K562 (cell line): ENCODE results near the gene MECR. TPM values are rescaled to one million over a fixed set of nuclear protein-coding genes. Genes with fewer than 3 reads are reported as not detected.

Source experiments
- ATAC-seq: fragments of 200-7000 bp; cut with Tn5 transposase; 3 replicates; pipeline ENCODE4 v1.9.1; 2020; ENCODE audit warnings: moderate library complexity
- BruUV-seq: library from RNA; stranded (reverse); fragments of 400-500 nt; replicated peaks from 2 replicates; lab custom pipeline; 2021; lab: Mats Ljungman, UMichigan
- CTCF ChIA-PET: fragments of 300-600 bp; formaldehyde crosslinking; extraction: SDS; loops from one replicate; lab custom pipeline; 2021; ENCODE audit warnings: low intra/inter-chr PET ratio; lab: Yijun Ruan, JAX
- POLR2A ChIA-PET: fragments of 300-600, 350-650 bp; sonication (Branson Sonifier 250); formaldehyde crosslinking; extraction: SDS; loops from one replicate; lab custom pipeline; 2021; ENCODE audit warnings: antibody characterized with exemption, inconsistent platforms; lab: Yijun Ruan, JAX
- DNase-seq, 4 experiments: peaks; one replicate each; pipeline versions ENCODE4 v3.0.0 to v3.0.0-alpha.2; 2011 to 2018; ENCODE audit warnings: low spot score in 3 of 4, mixed read lengths in 3 of 4; ENCODE audit errors: extremely low read depth in 1 of 4
- FAIRE-seq: peaks from 2 replicates; lab custom pipeline; 2011; peaks lifted over from hg19 to GRCh38; lab: Jason Lieb, UNC
- H2AFZ ChIP-seq: 2 replicates; pipeline ENCODE4 v1.6.0; 2011; ENCODE audit warnings: low read depth, low read length, control low read depth, inconsistent platforms
- H3K27ac ChIP-seq: fragments of 200-600 bp; 3 replicates; pipeline ENCODE4 v1.8.0; 2011; ENCODE audit warnings: low read depth, mild to moderate bottlenecking, control low read depth, inconsistent platforms, low read length, moderate library complexity, mixed read lengths; ENCODE audit errors: extremely low read depth
- H3K27me3 ChIP-seq, 2 experiments: fragments of 300-600 bp in 1 of 2; 2 replicates in 1 of 2; 3 replicates in 1 of 2; pipeline versions ENCODE4 v1.6.0 to v1.8.0; 2011; ENCODE audit warnings: inconsistent platforms in 2 of 2, low read length in 2 of 2, mild to moderate bottlenecking in 1 of 2, mixed read lengths in 1 of 2, moderate library complexity in 1 of 2; ENCODE audit not compliant: control insufficient read depth in 2 of 2, insufficient read depth in 2 of 2
- H3K36me3 ChIP-seq: fragments of 300-600 bp; 3 replicates; pipeline ENCODE4 v1.8.0; 2011; ENCODE audit warnings: mild to moderate bottlenecking, low read length, inconsistent platforms; ENCODE audit not compliant: control insufficient read depth, insufficient read depth
- H3K4me1 ChIP-seq, 2 experiments: fragments of 200-600 bp in 1 of 2; replicated peaks in 1 of 2; 2 replicates in 1 of 2; 3 replicates in 1 of 2; pipeline versions ENCODE4 v1.5.1 to v1.8.0; 2011; ENCODE audit warnings: inconsistent platforms in 2 of 2, low read length in 2 of 2, mild to moderate bottlenecking in 1 of 2, mixed read lengths in 1 of 2, moderate library complexity in 1 of 2; ENCODE audit not compliant: control insufficient read depth in 2 of 2, insufficient read depth in 2 of 2
- H3K4me2 ChIP-seq: 2 replicates; pipeline ENCODE4 v1.6.1; 2011; ENCODE audit warnings: low read length, control low read depth, inconsistent platforms, mixed read lengths; ENCODE audit not compliant: insufficient read depth
- H3K4me3 ChIP-seq: fragments of 200-600 bp; sonication (generic), shearing (Covaris generic); 2 replicates; pipeline ENCODE4 v1.5.1; 2016; ENCODE audit warnings: control low read depth, inconsistent platforms
- H3K79me2 ChIP-seq: fragments of 200-600 bp; 3 replicates; pipeline ENCODE4 v1.8.0; 2011; ENCODE audit warnings: low read length, inconsistent platforms; ENCODE audit not compliant: control insufficient read depth, insufficient read depth
- H3K9ac ChIP-seq, 2 experiments: 2 replicates each; pipeline versions ENCODE4 v1.6.0 to v1.6.1; 2011; ENCODE audit warnings: low read depth in 2 of 2, low read length in 2 of 2, control low read depth in 1 of 2, inconsistent platforms in 1 of 2, mild to moderate bottlenecking in 1 of 2, mixed read lengths in 1 of 2; ENCODE audit not compliant: insufficient read depth in 1 of 2
- H3K9me1 ChIP-seq: one replicate; pipeline ENCODE4 v1.6.0; 2011; ENCODE audit warnings: inconsistent platforms, mild to moderate bottlenecking, low read length, moderate library complexity; ENCODE audit not compliant: control insufficient read depth, insufficient read depth
- H3K9me3 ChIP-seq: replicated peaks from 2 replicates; pipeline ENCODE4 v1.5.1; 2011; ENCODE audit warnings: low read depth, low read length, inconsistent platforms; ENCODE audit not compliant: control insufficient read depth, insufficient read depth
- H4K20me1 ChIP-seq: replicated peaks from 2 replicates; pipeline ENCODE4 v1.6.1; 2011; ENCODE audit warnings: low read length, inconsistent platforms, mixed read lengths; ENCODE audit not compliant: control insufficient read depth, insufficient read depth
- FOXA1 ChIP-seq: fragments of 450-650 bp; IDR thresholded peaks from 2 replicates; pipeline ENCODE4 v1.6.1; 2016; ENCODE audit warnings: mild to moderate bottlenecking, borderline replicate concordance
- MECOM ChIP-seq: fragments of 250-450 bp; sonication (Bioruptor Pico); IDR thresholded peaks from 2 replicates; pipeline ENCODE4 v1.8.0; 2022; ENCODE audit warnings: inconsistent platforms
- SPI1 ChIP-seq: IDR thresholded peaks from 2 replicates; pipeline ENCODE4 v1.6.1; 2011; ENCODE audit warnings: low read depth, low read length, control low read depth, borderline replicate concordance
- SRSF7 ChIP-seq: fragments of 200-400 bp; formaldehyde crosslinking; optimal IDR thresholded peaks from 2 replicates; pipeline ENCODE3; 2017; ENCODE audit warnings: mild to moderate bottlenecking, low read depth, low read length
- TEAD1 ChIP-seq, 2 experiments: fragments of 450-650 bp in 1 of 2; sonication (generic) in 1 of 2; formaldehyde crosslinking; IDR thresholded peaks; 2 replicates each; pipeline versions ENCODE4 v1.4.0 to v1.8.0; 2020 to 2022; ENCODE audit warnings: mild to moderate bottlenecking in 2 of 2, missing genetic modification reagents in 1 of 2
- WGBS: fragments of 100-300 bp; shearing (Covaris generic); methylation state at CpG from one replicate; pipeline ENCODE4 v1.1.6; 2016; ENCODE audit warnings: low coverage, mixed read lengths; ENCODE audit not compliant: insufficient coverage; ENCODE audit errors: missing lambda C conversion rate; 5-methylcytosine and 5-hydroxymethylcytosine counted together
- in situ Hi-C: fragments of 300-500 bp; cut with MboI; formaldehyde crosslinking; loops from 4 replicates; pipeline ENCODE4 v1.15.0; 2018; ENCODE audit warnings: inconsistent platforms, mixed read lengths
- intact Hi-C: fragments of 100-400 bp; cut with micrococcal nuclease; formaldehyde crosslinking; loops from 2 replicates; pipeline ENCODE4 v1.14.2; 2022
- polyA plus RNA-seq, 8 experiments: library from polyadenylated mRNA; depleted of rRNA in 4 of 8; stranded (reverse) in 5 of 8; unstranded in 3 of 8; fragments of >200 nt; fragmentation: Nextera tagmentation in 2 of 8; fragmentation: Illumina TruSeq in 1 of 8; extraction: Ambion mirVana in 2 of 8; extraction: Trizol in 1 of 8; gene quantifications; 2 replicates each; pipeline versions ENCODE4 v1.2.1 to v1.2.3, GENCODE V29; 2011 to 2014; ENCODE audit warnings: inconsistent platforms in 1 of 8, missing spikeins in 1 of 8
- total RNA-seq, 7 experiments: library from RNA; depleted of rRNA in 6 of 7; stranded (reverse); fragments of >200 nt in 6 of 7; fragmentation: Illumina TruSeq in 2 of 7; extraction: Trizol in 2 of 7; gene quantifications; 2 replicates each; pipeline versions ENCODE4 v1.2.1 to v1.2.3, GENCODE V29; 2011 to 2021; ENCODE audit warnings: low replicate concordance in 1 of 7
- TF ChIP-seq, protein P1 (sequence below): sonication (generic); formaldehyde crosslinking; IDR thresholded peaks from 2 replicates; pipeline ENCODE4 v1.8.0; 2023; ENCODE audit warnings: mild to moderate bottlenecking, missing genetic modification reagents
- TF ChIP-seq, protein P2 (sequence below), 2 experiments: IDR thresholded peaks in 1 of 2; conservative IDR thresholded peaks in 1 of 2; 2 replicates each; pipeline ENCODE4 v1.6.1; 2016; ENCODE audit warnings: low read depth in 2 of 2, mild to moderate bottlenecking in 1 of 2, missing compliant biosample characterization in 1 of 2, missing genetic modification characterization in 1 of 2, moderate library complexity in 1 of 2

Gene MECR
- total and polyA plus RNA-seq, 9 of the 15 experiments (the other 6 are each of a cell fraction or from before 2014, with no cell fraction given), result 10.4 to 58.6 (median 42.9) TPM

DNA sequence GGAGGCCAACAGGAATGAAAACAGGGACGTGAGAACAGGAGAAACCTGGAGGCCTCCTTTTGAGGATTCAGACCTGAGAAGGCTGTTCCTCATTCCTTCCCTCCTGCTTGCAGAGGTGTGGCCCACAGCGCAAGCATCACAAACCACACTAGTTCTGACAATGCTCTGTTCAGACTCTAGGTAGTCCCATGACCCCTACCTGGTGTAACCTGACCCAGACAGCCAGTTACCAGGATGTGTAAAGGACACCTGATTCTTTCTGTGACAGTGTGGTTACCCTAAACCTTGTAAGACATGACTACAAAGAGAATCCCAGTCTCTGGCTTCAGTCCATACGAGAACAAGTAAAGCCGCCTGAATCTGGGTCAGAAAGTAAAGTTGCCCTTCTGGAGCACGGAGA, 3.2 kb downstream of the MECR start:
- ChIA-PET CTCF (no interaction called here), POLR2A (no interaction called here)
- H3K4me1 ChIP-seq, result peaks cover 7 to 15% of the 10 kb centered on the region in 2 experiments; a peak in 3 of 5 replicates
- H3K27me3 ChIP-seq, result no peaks in the 10 kb centered on the region
- H3K79me2 ChIP-seq, result peaks cover 45% of the 10 kb centered on the region
- peaks cover 25% of the 10 kb centered on the region; the same call in 1 of the 2 replicates for H4K20me1 ChIP-seq
- H3K9me3 ChIP-seq, result no peaks in the 10 kb centered on the region
- intact Hi-C loops (no loop called here), in situ Hi-C loops (loop anchor here (10.0 kb wide), 1 partner anchor 1477 kb away; no protein-coding TSS in a partner anchor)
- H3K4me3 ChIP-seq, result no peak overlapping the region
- TF ChIP-seq MECOM (CRISPR knock-in tag), result no peak
- TF ChIP-seq SPI1, result 0 out of 2 replicates have a peak, but pooled peaks have one; percentile 4
- H2AFZ ChIP-seq, result no peak overlapping the region
- ATAC-seq (no peak), FAIRE-seq (no peak), DNase-seq (no peak)
- no peak overlapping the region for H3K27ac ChIP-seq
- H3K36me3 ChIP-seq, result peaks cover 44% of the 10 kb centered on the region
- no peak overlapping the region for H3K4me2 ChIP-seq
- peak overlapping the region in 1 of 2 experiments; percentile 14; a peak in 1 of 4 replicates for H3K9ac ChIP-seq
- H3K9me1 ChIP-seq, result no peaks in the 10 kb centered on the region
- 84% methylated on average over 5 of the region's 5 CpGs for WGBS
- no TSS peak for BruUV-seq

- no TSS peak for BruUV-seq
- H3K9ac ChIP-seq, result peak overlapping the region in 1 of 2 experiments; percentile 56; a peak in 1 of 4 replicates
- peaks cover 4 to 11% of the 10 kb centered on the region in 2 experiments; a peak in 3 of 5 replicates for H3K4me1 ChIP-seq
- ChIA-PET POLR2A (no interaction called here), CTCF (no interaction called here)
- in situ Hi-C loops, result loop anchor here (10.0 kb wide), 1 partner anchor 1479 kb away; no protein-coding TSS in a partner anchor
- H2AFZ ChIP-seq, result no peak overlapping the region
- peaks cover 44% of the 10 kb centered on the region for H3K79me2 ChIP-seq
- H3K27ac ChIP-seq, result no peak overlapping the region
- FAIRE-seq, result no peak
- intact Hi-C loops, result no loop called here
- H4K20me1 ChIP-seq, result peaks cover 25% of the 10 kb centered on the region; the same call in 1 of the 2 replicates
- DNase-seq, result no peak
- no peaks in the 10 kb centered on the region for H3K27me3 ChIP-seq
- no peak overlapping the region for H3K4me2 ChIP-seq
- 76% methylated on average over 4 of the region's 4 CpGs for WGBS
- ATAC-seq, result no peak
- no peaks in the 10 kb centered on the region for H3K9me1 ChIP-seq
- peaks cover 60% of the 10 kb centered on the region for H3K36me3 ChIP-seq
- no peaks in the 10 kb centered on the region for H3K9me3 ChIP-seq
- no peak overlapping the region for H3K4me3 ChIP-seq
- TF ChIP-seq SRSF7 (no peak), FOXA1 (no peak), TEAD1 (CRISPR knock-in tag; IDR thresholded peaks at IDR 0.05) (no peak)
- TF ChIP-seq, protein P1, sequence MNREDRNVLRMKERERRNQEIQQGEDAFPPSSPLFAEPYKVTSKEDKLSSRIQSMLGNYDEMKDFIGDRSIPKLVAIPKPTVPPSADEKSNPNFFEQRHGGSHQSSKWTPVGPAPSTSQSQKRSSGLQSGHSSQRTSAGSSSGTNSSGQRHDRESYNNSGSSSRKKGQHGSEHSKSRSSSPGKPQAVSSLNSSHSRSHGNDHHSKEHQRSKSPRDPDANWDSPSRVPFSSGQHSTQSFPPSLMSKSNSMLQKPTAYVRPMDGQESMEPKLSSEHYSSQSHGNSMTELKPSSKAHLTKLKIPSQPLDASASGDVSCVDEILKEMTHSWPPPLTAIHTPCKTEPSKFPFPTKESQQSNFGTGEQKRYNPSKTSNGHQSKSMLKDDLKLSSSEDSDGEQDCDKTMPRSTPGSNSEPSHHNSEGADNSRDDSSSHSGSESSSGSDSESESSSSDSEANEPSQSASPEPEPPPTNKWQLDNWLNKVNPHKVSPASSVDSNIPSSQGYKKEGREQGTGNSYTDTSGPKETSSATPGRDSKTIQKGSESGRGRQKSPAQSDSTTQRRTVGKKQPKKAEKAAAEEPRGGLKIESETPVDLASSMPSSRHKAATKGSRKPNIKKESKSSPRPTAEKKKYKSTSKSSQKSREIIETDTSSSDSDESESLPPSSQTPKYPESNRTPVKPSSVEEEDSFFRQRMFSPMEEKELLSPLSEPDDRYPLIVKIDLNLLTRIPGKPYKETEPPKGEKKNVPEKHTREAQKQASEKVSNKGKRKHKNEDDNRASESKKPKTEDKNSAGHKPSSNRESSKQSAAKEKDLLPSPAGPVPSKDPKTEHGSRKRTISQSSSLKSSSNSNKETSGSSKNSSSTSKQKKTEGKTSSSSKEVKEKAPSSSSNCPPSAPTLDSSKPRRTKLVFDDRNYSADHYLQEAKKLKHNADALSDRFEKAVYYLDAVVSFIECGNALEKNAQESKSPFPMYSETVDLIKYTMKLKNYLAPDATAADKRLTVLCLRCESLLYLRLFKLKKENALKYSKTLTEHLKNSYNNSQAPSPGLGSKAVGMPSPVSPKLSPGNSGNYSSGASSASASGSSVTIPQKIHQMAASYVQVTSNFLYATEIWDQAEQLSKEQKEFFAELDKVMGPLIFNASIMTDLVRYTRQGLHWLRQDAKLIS (CRISPR knock-in tag), result no peak
- TF ChIP-seq, protein P2, sequence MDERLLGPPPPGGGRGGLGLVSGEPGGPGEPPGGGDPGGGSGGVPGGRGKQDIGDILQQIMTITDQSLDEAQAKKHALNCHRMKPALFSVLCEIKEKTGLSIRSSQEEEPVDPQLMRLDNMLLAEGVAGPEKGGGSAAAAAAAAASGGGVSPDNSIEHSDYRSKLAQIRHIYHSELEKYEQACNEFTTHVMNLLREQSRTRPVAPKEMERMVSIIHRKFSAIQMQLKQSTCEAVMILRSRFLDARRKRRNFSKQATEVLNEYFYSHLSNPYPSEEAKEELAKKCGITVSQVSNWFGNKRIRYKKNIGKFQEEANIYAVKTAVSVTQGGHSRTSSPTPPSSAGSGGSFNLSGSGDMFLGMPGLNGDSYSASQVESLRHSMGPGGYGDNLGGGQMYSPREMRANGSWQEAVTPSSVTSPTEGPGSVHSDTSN (CRISPR knock-in tag; IDR thresholded peaks at IDR 0.05; ENCODE audit: low read depth), result no peak
- TF ChIP-seq, protein P2 (tag; conservative IDR thresholded peaks at IDR 0.05; ENCODE audit: low read depth), result no peak
Observed at GRCh38 chr1:29225361-29225760, 5.4 kb downstream of the MECR start.
